Pancreas (tissue), 10 donors: ENCODE results near the gene SALL4. TPM values are rescaled to one million over a fixed set of nuclear protein-coding genes. Genes with fewer than 3 reads are reported as not detected.

ENCODE experiments used
- ATAC-seq, 4 donors: fragments of 200-7000 bp; cut with Tn5 transposase; one replicate each; pipeline versions ENCODE4 v1.8.0 to v1.9.1; 2020; ENCODE audit warnings: mild to moderate bottlenecking in 4 of 4, moderate library complexity in 4 of 4
- DNase-seq, 6 donors: peaks; one replicate each; pipeline ENCODE4 v3.0.0-alpha.2; 2020
- FAIRE-seq: peaks from 2 replicates; lab custom pipeline; 2012; peaks lifted over from hg19 to GRCh38; lab: Jason Lieb, UNC
- H3K27ac ChIP-seq, 4 donors: fragments of 200-600 bp; sonication (generic); 1 replicate in 3 of 4; 2 replicates in 1 of 4; pipeline versions ENCODE4 v1.5.0 to v1.8.0; 2020
- H3K27me3 ChIP-seq, 4 donors: fragments of 200-600 bp; one replicate each; pipeline ENCODE4 v1.8.0; 2021
- H3K36me3 ChIP-seq, 3 donors: fragments of 200-600 bp; sonication (generic) in 1 of 3; one replicate each; pipeline versions ENCODE4 v1.5.0 to v1.8.0; 2020 to 2021
- H3K4me1 ChIP-seq, 3 donors: fragments of 200-600 bp; one replicate each; pipeline ENCODE4 v1.8.0; 2021
- H3K4me3 ChIP-seq, 4 donors: fragments of 200-600 bp; sonication (generic) in 2 of 4; one replicate each; pipeline versions ENCODE4 v1.5.0 to v1.8.0; 2020 to 2021
- H3K9me3 ChIP-seq, 4 donors: fragments of 200-600 bp; one replicate each; pipeline ENCODE4 v1.8.0; 2021
- CTCF ChIP-seq, 4 donors: fragments of 200-600 bp; sonication (generic) in 3 of 4; IDR thresholded peaks; one replicate each; pipeline versions ENCODE4 v1.5.0 to v1.8.0; 2021; ENCODE audit warnings: antibody characterized with exemption in 4 of 4
- WGBS, 2 donors: extraction: QIAGEN DNeasy Blood & Tissue Kit; methylation state at CpG; one replicate each; pipeline ENCODE4 v1.1.7; 2013; 5-methylcytosine and 5-hydroxymethylcytosine counted together
- intact Hi-C, 3 donors: fragments of 100-400 bp; cut with DNase I; formaldehyde crosslinking; loops; one replicate each; pipeline versions ENCODE4 v1.11.1 to v1.14.2; 2022
- polyA plus RNA-seq, 2 donors: library from polyadenylated mRNA; stranded (reverse); fragments of 200-250 nt; gene quantifications; one replicate each; pipeline ENCODE4 v1.2.3, GENCODE V29; 2013
- total RNA-seq, 6 donors: library from RNA; stranded (reverse); fragmentation: NEBNext Ultra II Directional in 4 of 6; extraction: Animal tissue kit (Norgen Biotek cat#: 25700) in 4 of 6; gene quantifications; one replicate each; pipeline versions ENCODE4 v1.2.1 to v1.2.4, GENCODE V29; 2021 to 2023
- donor health status: healthy with polysubstance abuse.
- donor health status: DM: no; HTN: no; CAD: no; lungs with moderate emphysema.
- donor health status: DM: no; HTN: no; CAD: no.
- donor health status: control.
- donor health status: control.
- donor health status: Bipolar disorder and iron deficiency.
- donor health status: DM: yes; HTN: yes; CAD: no.
- donor health status: DM: no; HTN: no; CAD: no.
- donor health status: DM: no; HTN: no; CAD: no.
- donor health status: DM: yes; HTN: yes; CAD: no.

SALL4 gene
- total and polyA plus RNA-seq, 8 donors, result 1.1 to 3.0 (median 1.9) TPM

- Histone ChIP-seq H3K27ac (peak overlapping the region in 2 of 4 donors; percentile 54 to 75), H3K36me3 (no peaks in the 10 kb centered on the region), H3K27me3 (no peaks in the 10 kb centered on the region), H3K4me3 (peak overlapping the region; percentile 8 to 53 (median 38)), H3K9me3 (no peaks in the 10 kb centered on the region), H3K4me1 (peaks cover 0 to 14% (median 0%) of the 10 kb centered on the region in 3 donors)
- DNase-seq (peak; percentile 66 to 96 (median 83)), FAIRE-seq (no peak), ATAC-seq (peak; percentile 82 to 95 (median 92))
- intact Hi-C loops, result no loop called here
- 1 to 2% methylated on average over 44 of the region's 44 CpGs for WGBS, 2 donors
- TF ChIP-seq CTCF (IDR thresholded peaks at IDR 0.05), result peak; percentile 63 to 79 (median 72)
These were observed 2.1 kb downstream of the SALL4 start for GRCh38 chr20:51800060-51800871.

GRCh38 chr20:51799401-51799860, 2.9 kb downstream of the SALL4 start:
- no peak for FAIRE-seq
- H3K27ac ChIP-seq, result no peak overlapping the region
- H3K9me3 ChIP-seq, result no peaks in the 10 kb centered on the region
- WGBS, 2 donors, result 11 to 14% methylated on average over 10 of the region's 10 CpGs
- H3K27me3 ChIP-seq, result no peaks in the 10 kb centered on the region
- H3K36me3 ChIP-seq, result no peaks in the 10 kb centered on the region
- H3K4me1 ChIP-seq, result peaks cover 0 to 14% (median 0%) of the 10 kb centered on the region in 3 donors
- TF ChIP-seq CTCF (IDR thresholded peaks at IDR 0.05), result no peak
- no peak for DNase-seq
- intact Hi-C loops, result no loop called here
- ATAC-seq, result no peak
- peak overlapping the region in 1 of 4 donors; percentile 53 for H3K4me3 ChIP-seq

- ATAC-seq (no peak), FAIRE-seq (no peak), DNase-seq (no peak)
- no peaks in the 10 kb centered on the region for H3K9me3 ChIP-seq
- intact Hi-C loops, result no loop called here
- no peak for TF ChIP-seq CTCF (IDR thresholded peaks at IDR 0.05)
- H3K36me3 ChIP-seq, result no peaks in the 10 kb centered on the region
- 21 to 23% methylated on average over 3 of the region's 3 CpGs for WGBS, 2 donors
- no peak overlapping the region for H3K4me3 ChIP-seq
- peaks cover 0 to 14% (median 0%) of the 10 kb centered on the region in 3 donors for H3K4me1 ChIP-seq
- H3K27ac ChIP-seq, result no peak overlapping the region
- H3K27me3 ChIP-seq, result no peaks in the 10 kb centered on the region
These were observed 4.8 kb downstream of the SALL4 start for GRCh38 chr20:51797357-51798025.

GRCh38 chr20:51796340-51796739, 6.0 kb downstream of the SALL4 start:
- intact Hi-C loops, result no loop called here
- WGBS, 2 donors, result 71 to 81% methylated on average over 3 of the region's 3 CpGs
- no peaks in the 10 kb centered on the region for H3K27me3 ChIP-seq

More at GRCh38 chr20:51796340-51796739, 6.0 kb downstream of the SALL4 start:
- FAIRE-seq (no peak), DNase-seq (no peak), ATAC-seq (no peak)
- peaks cover 0 to 14% (median 0%) of the 10 kb centered on the region in 3 donors for H3K4me1 ChIP-seq
- no peak overlapping the region for H3K4me3 ChIP-seq
- H3K36me3 ChIP-seq, result no peaks in the 10 kb centered on the region
- H3K9me3 ChIP-seq, result no peaks in the 10 kb centered on the region
- TF ChIP-seq CTCF (IDR thresholded peaks at IDR 0.05), result no peak
- no peak overlapping the region for H3K27ac ChIP-seq
